Keratinocyte (primary cell): ENCODE data around the gene UNK. TPM values are rescaled to one million over a fixed set of nuclear protein-coding genes. Genes with fewer than 3 reads are reported as not detected.

Experiments used
- DNase-seq: peaks from one replicate; pipeline ENCODE4 v3.0.0-alpha.2; 2011; ENCODE audit warnings: low read depth, missing footprints, low spot score
- FAIRE-seq: peaks from 2 replicates; lab custom pipeline; 2011; peaks lifted over from hg19 to GRCh38; lab: Jason Lieb, UNC
- H2AFZ ChIP-seq: 2 replicates; pipeline ENCODE4 v1.6.0; 2012; ENCODE audit warnings: low read length, control low read depth, inconsistent platforms; ENCODE audit not compliant: control insufficient read depth
- H3K27ac ChIP-seq: 2 replicates; pipeline ENCODE4 v1.5.1; 2011; ENCODE audit warnings: low read length; ENCODE audit not compliant: control insufficient read depth, insufficient read depth
- H3K27me3 ChIP-seq: 3 replicates; pipeline ENCODE4 v1.6.0; 2011; ENCODE audit warnings: low read length; ENCODE audit not compliant: control insufficient read depth, insufficient read depth; ENCODE audit errors: extremely low read depth
- H3K36me3 ChIP-seq, 2 experiments: 2 replicates in 1 of 2; 3 replicates in 1 of 2; pipeline ENCODE4 v1.5.1; 2011; ENCODE audit warnings: low read length in 2 of 2, mild to moderate bottlenecking in 1 of 2; ENCODE audit not compliant: control insufficient read depth in 2 of 2, insufficient read depth in 2 of 2; ENCODE audit errors: extremely low read depth in 1 of 2
- H3K4me1 ChIP-seq: 3 replicates; pipeline ENCODE4 v1.5.1; 2011; ENCODE audit warnings: low read length; ENCODE audit not compliant: control insufficient read depth, insufficient read depth; ENCODE audit errors: extremely low read depth
- H3K4me2 ChIP-seq: 3 replicates; pipeline ENCODE4 v1.6.0; 2011; ENCODE audit warnings: low read depth, low read length; ENCODE audit not compliant: control insufficient read depth, insufficient read depth; ENCODE audit errors: extremely low read depth
- H3K4me3 ChIP-seq, 3 experiments: fragments of 200-600 bp in 1 of 3; sonication (generic) in 1 of 3; 2 replicates in 2 of 3; 3 replicates in 1 of 3; pipeline ENCODE4 v1.5.1; 2011 to 2016; ENCODE audit warnings: low read length in 3 of 3, mild to moderate bottlenecking in 3 of 3, control low read depth in 2 of 3, inconsistent platforms in 1 of 3, low read depth in 1 of 3, mixed read lengths in 1 of 3, mixed run types in 1 of 3, moderate library complexity in 1 of 3; ENCODE audit not compliant: control insufficient read depth in 2 of 3, insufficient read depth in 2 of 3; ENCODE audit errors: extremely low read depth in 1 of 3
- H3K79me2 ChIP-seq: 2 replicates; pipeline ENCODE4 v1.6.0; 2012; ENCODE audit warnings: low read length; ENCODE audit not compliant: control insufficient read depth, insufficient read depth
- H3K9ac ChIP-seq: 3 replicates; pipeline ENCODE4 v1.6.0; 2011; ENCODE audit warnings: low read length; ENCODE audit not compliant: control insufficient read depth, insufficient read depth; ENCODE audit errors: extremely low read depth
- H3K9me1 ChIP-seq: 3 replicates; pipeline ENCODE4 v1.6.0; 2011; ENCODE audit warnings: low read length; ENCODE audit not compliant: control insufficient read depth, insufficient read depth; ENCODE audit errors: extremely low read depth
- H3K9me3 ChIP-seq: 2 replicates; pipeline ENCODE4 v1.5.1; 2012; ENCODE audit warnings: low read depth, low read length; ENCODE audit not compliant: control insufficient read depth
- H4K20me1 ChIP-seq: 3 replicates; pipeline ENCODE4 v1.6.0; 2011; ENCODE audit warnings: low read length; ENCODE audit not compliant: control insufficient read depth, insufficient read depth; ENCODE audit errors: extremely low read depth
- EZH2 ChIP-seq: IDR thresholded peaks from one replicate; pipeline ENCODE4 v1.6.1; 2012; ENCODE audit warnings: inconsistent platforms, mild to moderate bottlenecking, low read length, moderate library complexity
- dilution Hi-C: fragments of 300-500 bp; cut with MboI; formaldehyde crosslinking; loops from one replicate; pipeline ENCODE4 v1.7.0; 2020; ENCODE audit warnings: low sequenced_read_pairs; ENCODE audit not compliant: extremely low pct_ligation_motif_present
- polyA plus RNA-seq, 5 experiments: library from polyadenylated mRNA; depleted of rRNA in 3 of 5; stranded (reverse) in 3 of 5; stranded (forward) in 1 of 5; unstranded in 1 of 5; fragments of >200 nt; gene quantifications; 1 replicate in 1 of 5; 2 replicates in 3 of 5; 3 replicates in 1 of 5; pipeline versions ENCODE4 v1.2.1 to v1.2.3, GENCODE V29; 2011 to 2012; ENCODE audit warnings: missing spikeins in 2 of 5, low read depth in 1 of 5, low replicate concordance in 1 of 5
- TF ChIP-seq, protein P1 (sequence below), 3 experiments: IDR thresholded peaks in 1 of 3; conservative IDR thresholded peaks in 1 of 3; optimal IDR thresholded peaks in 1 of 3; 2 replicates in 2 of 3; 3 replicates in 1 of 3; pipeline versions ENCODE3 to v1.5.1; 2011; ENCODE audit warnings: low read length in 3 of 3, mild to moderate bottlenecking in 3 of 3, moderate library complexity in 2 of 3, control low read depth in 1 of 3, inconsistent platforms in 1 of 3; ENCODE audit not compliant: insufficient read depth in 2 of 3; ENCODE audit errors: extremely low read depth in 1 of 3

UNK gene
- polyA plus RNA-seq, 1 donor (not counting 4 experiments of a cell fraction or from before 2014, with no cell fraction given): 13.0 TPM

- H3K36me3 ChIP-seq: no peaks in the 10 kb centered on the region
- H3K27me3 ChIP-seq: no peaks in the 10 kb centered on the region
- DNase-seq (no peak), FAIRE-seq (no peak)
- H3K4me2 ChIP-seq: no peak overlapping the region
- no peak overlapping the region for H3K27ac ChIP-seq
- TF ChIP-seq EZH2: no peak
- TF ChIP-seq, protein P1, sequence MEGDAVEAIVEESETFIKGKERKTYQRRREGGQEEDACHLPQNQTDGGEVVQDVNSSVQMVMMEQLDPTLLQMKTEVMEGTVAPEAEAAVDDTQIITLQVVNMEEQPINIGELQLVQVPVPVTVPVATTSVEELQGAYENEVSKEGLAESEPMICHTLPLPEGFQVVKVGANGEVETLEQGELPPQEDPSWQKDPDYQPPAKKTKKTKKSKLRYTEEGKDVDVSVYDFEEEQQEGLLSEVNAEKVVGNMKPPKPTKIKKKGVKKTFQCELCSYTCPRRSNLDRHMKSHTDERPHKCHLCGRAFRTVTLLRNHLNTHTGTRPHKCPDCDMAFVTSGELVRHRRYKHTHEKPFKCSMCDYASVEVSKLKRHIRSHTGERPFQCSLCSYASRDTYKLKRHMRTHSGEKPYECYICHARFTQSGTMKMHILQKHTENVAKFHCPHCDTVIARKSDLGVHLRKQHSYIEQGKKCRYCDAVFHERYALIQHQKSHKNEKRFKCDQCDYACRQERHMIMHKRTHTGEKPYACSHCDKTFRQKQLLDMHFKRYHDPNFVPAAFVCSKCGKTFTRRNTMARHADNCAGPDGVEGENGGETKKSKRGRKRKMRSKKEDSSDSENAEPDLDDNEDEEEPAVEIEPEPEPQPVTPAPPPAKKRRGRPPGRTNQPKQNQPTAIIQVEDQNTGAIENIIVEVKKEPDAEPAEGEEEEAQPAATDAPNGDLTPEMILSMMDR (optimal IDR thresholded peaks at IDR 0.05 in 1 of 3, IDR thresholded peaks at IDR 0.05 in 1 of 3, conservative IDR thresholded peaks at IDR 0.05 in 1 of 3; ENCODE audit: extremely low read depth in 1 of 3, insufficient read depth in 2 of 3, low read length in 3 of 3): no peak
- H3K9me3 ChIP-seq: no peaks in the 10 kb centered on the region
- H3K9me1 ChIP-seq: no peaks in the 10 kb centered on the region
- no peaks in the 10 kb centered on the region for H3K79me2 ChIP-seq
- dilution Hi-C loops: no loop called here
- peaks cover 12% of the 10 kb centered on the region for H3K4me1 ChIP-seq
- no peak overlapping the region for H3K9ac ChIP-seq
- no peaks in the 10 kb centered on the region for H4K20me1 ChIP-seq
- no peak overlapping the region for H3K4me3 ChIP-seq
- no peak overlapping the region for H2AFZ ChIP-seq
These were observed 55.6 kb downstream of the UNK start for GRCh38 chr17:75839942-75840798.

GRCh38 chr17:75840799-75841164 is 56.2 kb downstream of the UNK start:
- Histone ChIP-seq H3K9ac (no peak overlapping the region), H3K4me1 (peaks cover 18% of the 10 kb centered on the region), H3K27ac (no peak overlapping the region), H3K79me2 (no peaks in the 10 kb centered on the region), H2AFZ (no peak overlapping the region), H3K4me3 (no peak overlapping the region), H4K20me1 (no peaks in the 10 kb centered on the region), H3K9me3 (no peaks in the 10 kb centered on the region), H3K4me2 (no peak overlapping the region), H3K27me3 (no peaks in the 10 kb centered on the region), H3K36me3 (no peaks in the 10 kb centered on the region), H3K9me1 (no peaks in the 10 kb centered on the region)
- dilution Hi-C loops: no loop called here
- no peak for DNase-seq
- TF ChIP-seq EZH2: no peak
- TF ChIP-seq, protein P1 (optimal IDR thresholded peaks at IDR 0.05 in 1 of 3, IDR thresholded peaks at IDR 0.05 in 1 of 3, conservative IDR thresholded peaks at IDR 0.05 in 1 of 3; ENCODE audit: extremely low read depth in 1 of 3, insufficient read depth in 2 of 3, low read length in 3 of 3): no peak
- FAIRE-seq: no peak
